Measurements from ENCODE around the gene YBEY. TPM values are rescaled to one million over a fixed set of nuclear protein-coding genes. Genes with fewer than 3 reads are reported as not detected.

The YBEY gene
- total RNA-seq, 4 donors from 2014 or later = 4.8 to 33.5 (median 9.1) TPM; not detected in 1

DNA sequence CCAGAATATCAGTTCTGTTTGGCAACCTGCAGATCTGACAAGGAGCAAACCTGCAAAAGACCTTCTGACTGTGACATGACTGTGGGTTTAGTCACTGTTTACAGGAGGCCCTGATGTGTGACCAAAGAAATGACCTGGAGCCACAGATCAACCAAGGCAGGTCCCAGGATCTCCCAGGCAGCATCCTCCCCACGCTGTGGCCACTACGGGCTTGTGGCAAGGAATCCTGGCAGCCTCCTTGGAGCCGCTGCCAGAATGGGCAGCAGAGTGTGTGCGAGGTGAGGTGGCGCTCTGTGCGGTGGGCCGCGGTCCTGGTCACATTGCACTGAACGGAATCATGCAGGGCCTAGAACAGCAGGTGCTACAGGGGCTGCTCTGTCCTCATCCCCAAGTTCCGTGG, 16.7 kb upstream of the YBEY start:
- Histone ChIP-seq H3K36me3 (peaks cover 0 to 83% (median 40%) of the 10 kb centered on the region in 4 donors), H3K27ac (no peak overlapping the region), H3K27me3 (no peaks in the 10 kb centered on the region), H3K9me3 (no peaks in the 10 kb centered on the region), H3K4me1 (no peaks in the 10 kb centered on the region), H3K4me3 (no peak overlapping the region)
- TF ChIP-seq, protein P1, sequence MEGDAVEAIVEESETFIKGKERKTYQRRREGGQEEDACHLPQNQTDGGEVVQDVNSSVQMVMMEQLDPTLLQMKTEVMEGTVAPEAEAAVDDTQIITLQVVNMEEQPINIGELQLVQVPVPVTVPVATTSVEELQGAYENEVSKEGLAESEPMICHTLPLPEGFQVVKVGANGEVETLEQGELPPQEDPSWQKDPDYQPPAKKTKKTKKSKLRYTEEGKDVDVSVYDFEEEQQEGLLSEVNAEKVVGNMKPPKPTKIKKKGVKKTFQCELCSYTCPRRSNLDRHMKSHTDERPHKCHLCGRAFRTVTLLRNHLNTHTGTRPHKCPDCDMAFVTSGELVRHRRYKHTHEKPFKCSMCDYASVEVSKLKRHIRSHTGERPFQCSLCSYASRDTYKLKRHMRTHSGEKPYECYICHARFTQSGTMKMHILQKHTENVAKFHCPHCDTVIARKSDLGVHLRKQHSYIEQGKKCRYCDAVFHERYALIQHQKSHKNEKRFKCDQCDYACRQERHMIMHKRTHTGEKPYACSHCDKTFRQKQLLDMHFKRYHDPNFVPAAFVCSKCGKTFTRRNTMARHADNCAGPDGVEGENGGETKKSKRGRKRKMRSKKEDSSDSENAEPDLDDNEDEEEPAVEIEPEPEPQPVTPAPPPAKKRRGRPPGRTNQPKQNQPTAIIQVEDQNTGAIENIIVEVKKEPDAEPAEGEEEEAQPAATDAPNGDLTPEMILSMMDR (IDR thresholded peaks at IDR 0.05) = no peak
- TF ChIP-seq POLR2A (IDR thresholded peaks at IDR 0.05) (no peak), EP300 (IDR thresholded peaks at IDR 0.05; ENCODE audit: low read depth) (no peak), POLR2AphosphoS5 (IDR thresholded peaks at IDR 0.05) (no peak)
- WGBS, 2 donors (ENCODE audit: low coverage in 1 of 2) = 99% methylated on average over 10 of the region's 10 CpGs; no CpG with 5 or more reads in 1 of the 2 donors
- intact Hi-C loops (cut with DNase I; ENCODE audit: low total_unique reads) = no loop called here
- no peak for DNase-seq
- in situ Hi-C loops (cut with MboI; ENCODE audit: low pct_ligation_motif_present in 1 of 4, low pct_unique_long_range_greater_than_20kb in 1 of 4, low sequenced_read_pairs in 3 of 4) = no loop called here

DNA sequence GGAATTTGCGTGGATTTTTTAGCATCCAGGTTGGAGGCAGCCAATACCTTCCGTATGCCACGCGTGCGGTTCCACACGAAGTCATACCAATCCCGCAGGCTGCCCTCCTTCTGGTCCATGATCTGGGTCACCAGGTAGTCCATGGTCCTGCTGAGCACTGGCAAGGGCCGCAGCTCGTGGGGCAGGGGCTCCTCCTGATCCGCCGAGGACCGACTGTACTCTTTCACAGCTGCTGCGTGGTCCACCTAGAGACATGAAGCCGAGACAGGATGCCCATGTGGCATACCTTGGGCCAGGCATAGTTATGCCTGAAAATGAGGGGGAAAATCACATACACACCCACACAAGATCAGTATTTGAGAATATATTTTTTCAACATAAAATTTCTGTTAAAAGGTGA, 12.8 kb upstream of the YBEY start:
- peaks cover 0 to 88% (median 42%) of the 10 kb centered on the region in 4 donors for H3K36me3 ChIP-seq
- no peak overlapping the region for H3K4me3 ChIP-seq
- TF ChIP-seq POLR2A (IDR thresholded peaks at IDR 0.05) (no peak), POLR2AphosphoS5 (IDR thresholded peaks at IDR 0.05) (no peak), EP300 (IDR thresholded peaks at IDR 0.05; ENCODE audit: low read depth) (no peak)
- TF ChIP-seq, protein P1 (IDR thresholded peaks at IDR 0.05) = no peak
- no peaks in the 10 kb centered on the region for H3K27me3 ChIP-seq
- H3K9me3 ChIP-seq = no peaks in the 10 kb centered on the region
- no peak overlapping the region for H3K27ac ChIP-seq
- no peaks in the 10 kb centered on the region for H3K4me1 ChIP-seq
- WGBS, 2 donors (ENCODE audit: low coverage in 1 of 2) = 80 to 94% methylated on average over 1 to 14 of the region's 14 CpGs
- no peak for DNase-seq
- intact Hi-C loops (cut with DNase I; ENCODE audit: low total_unique reads) (no loop called here), in situ Hi-C loops (cut with MboI; ENCODE audit: low pct_ligation_motif_present in 1 of 4, low pct_unique_long_range_greater_than_20kb in 1 of 4, low sequenced_read_pairs in 3 of 4) (no loop called here)

DNA sequence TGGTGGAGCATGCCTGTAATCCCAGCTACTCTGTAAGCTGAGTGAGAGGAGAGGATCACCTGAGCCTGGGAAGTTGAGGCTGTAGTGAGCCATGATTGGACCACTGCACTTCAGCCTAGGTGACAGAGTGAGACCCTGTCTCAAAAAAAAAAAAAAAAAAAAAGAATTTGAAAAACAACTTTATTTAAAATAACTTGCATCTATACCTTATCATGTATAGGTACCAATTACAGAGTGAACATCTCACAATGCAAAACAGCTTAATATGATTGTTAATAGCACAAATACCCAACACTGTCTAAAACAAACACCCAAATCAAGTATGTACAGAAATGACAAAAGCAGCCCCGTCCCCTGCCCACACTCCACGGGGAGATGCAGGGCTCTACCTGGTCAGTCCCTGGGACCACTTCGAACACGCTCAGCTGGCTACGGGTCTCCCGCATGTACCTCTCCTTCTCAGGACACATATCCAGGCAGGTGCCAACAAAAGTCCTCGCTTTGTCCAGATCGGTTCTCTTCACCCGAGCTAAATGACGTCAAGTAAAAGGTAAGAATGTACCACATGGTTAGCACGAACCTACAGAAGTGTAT, 11.2 kb upstream of the YBEY start:
- H3K9me3 ChIP-seq = no peaks in the 10 kb centered on the region
- 88 to 93% methylated on average over 5 to 11 of the region's 11 CpGs for WGBS, 2 donors (ENCODE audit: low coverage in 1 of 2)
- peaks cover 0 to 93% (median 43%) of the 10 kb centered on the region in 4 donors for H3K36me3 ChIP-seq
- H3K4me3 ChIP-seq = no peak overlapping the region
- H3K27ac ChIP-seq = no peak overlapping the region
- intact Hi-C loops (cut with DNase I; ENCODE audit: low total_unique reads) (no loop called here), in situ Hi-C loops (cut with MboI; ENCODE audit: low pct_ligation_motif_present in 1 of 4, low pct_unique_long_range_greater_than_20kb in 1 of 4, low sequenced_read_pairs in 3 of 4) (no loop called here)
- no peak for DNase-seq
- TF ChIP-seq POLR2AphosphoS5 (IDR thresholded peaks at IDR 0.05) (no peak), EP300 (IDR thresholded peaks at IDR 0.05; ENCODE audit: low read depth) (no peak), POLR2A (IDR thresholded peaks at IDR 0.05) (no peak)
- TF ChIP-seq, protein P1 (IDR thresholded peaks at IDR 0.05) = no peak
- no peaks in the 10 kb centered on the region for H3K4me1 ChIP-seq
- H3K27me3 ChIP-seq = no peaks in the 10 kb centered on the region

DNA sequence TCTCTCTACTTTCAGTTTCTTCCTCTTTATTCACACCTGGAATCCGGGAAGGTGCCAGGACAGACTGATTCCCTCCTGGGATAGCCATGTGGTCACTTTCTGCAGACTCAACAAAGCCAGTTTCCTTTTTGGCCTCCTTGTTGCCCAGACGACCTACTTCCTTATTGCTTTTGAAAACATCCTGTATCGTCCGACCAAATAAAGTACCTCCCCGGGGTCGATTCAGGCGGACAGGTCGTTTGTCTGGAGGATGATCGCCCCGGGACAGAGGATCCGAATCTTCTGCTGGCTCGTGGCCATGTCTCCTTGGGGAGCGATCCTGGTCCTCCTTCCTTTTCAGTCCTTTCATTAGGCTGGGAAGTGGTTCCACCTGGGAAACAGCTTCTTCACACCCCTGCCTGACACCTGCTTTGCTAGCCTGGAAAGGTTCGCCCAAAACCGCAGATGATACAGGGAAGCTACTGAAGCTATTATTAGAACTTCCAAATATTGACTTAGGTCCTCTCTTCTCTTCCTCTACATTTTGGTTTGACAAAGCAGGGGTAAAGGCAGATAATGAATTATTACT, 2.0 kb upstream of the YBEY start:
- 30 to 48% methylated on average over 2 to 15 of the region's 15 CpGs for WGBS, 2 donors (ENCODE audit: low coverage in 1 of 2)
- intact Hi-C loops (cut with DNase I; ENCODE audit: low total_unique reads) (no loop called here), in situ Hi-C loops (cut with MboI; ENCODE audit: low pct_ligation_motif_present in 1 of 4, low pct_unique_long_range_greater_than_20kb in 1 of 4, low sequenced_read_pairs in 3 of 4) (no loop called here)
- Histone ChIP-seq H3K9me3 (no peaks in the 10 kb centered on the region), H3K27ac (peak overlapping the region; percentile 46 to 99 (median 98)), H3K4me3 (peak overlapping the region in 1 of 4 donors; percentile 86), H3K27me3 (no peaks in the 10 kb centered on the region), H3K36me3 (peaks cover 0 to 30% (median 11%) of the 10 kb centered on the region in 4 donors), H3K4me1 (peaks cover 24 to 60% (median 55%) of the 10 kb centered on the region in 4 donors)
- TF ChIP-seq POLR2AphosphoS5 (IDR thresholded peaks at IDR 0.05) = no peak
- peak; percentile 36 for DNase-seq

Measured in transverse colon (tissue), 4 donors.